ENCODE results near the gene TMEM30A. TPM values are rescaled to one million over a fixed set of nuclear protein-coding genes. Genes with fewer than 3 reads are reported as not detected.

Gene TMEM30A
- total and polyA plus RNA-seq, 4 donors: 33.3 to 71.0 (median 45.4) TPM

GRCh38 chr6:75246386-75246785, 38.2 kb downstream of the TMEM30A start (continued):
- TF ChIP-seq ZBTB33 (IDR thresholded peaks at IDR 0.05) (no peak), ATF3 (IDR thresholded peaks at IDR 0.05) (no peak), MAX (IDR thresholded peaks at IDR 0.05) (no peak), SP1 (IDR thresholded peaks at IDR 0.05) (no peak), TAF1 (conservative IDR thresholded peaks at IDR 0.05) (no peak)

- WGBS: 20% methylated on average over 15 of the region's 15 CpGs
- Histone ChIP-seq H3K9ac (ENCODE audit: low read depth in 1 of 2, low read length in 2 of 2) (peak overlapping the region; percentile 91 to 97), H3K9me3 (ENCODE audit: control insufficient read depth in 4 of 4, low read length in 3 of 4) (no peaks in the 10 kb centered on the region), H3K4me3 (ENCODE audit: low read depth in 1 of 3, low read length in 3 of 3) (peak overlapping the region; percentile 69 to 100 (median 100)), H3K4me1 (ENCODE audit: control insufficient read depth in 4 of 4, insufficient read depth in 4 of 4, low read length in 3 of 4) (peaks cover 0 to 13% (median 6%) of the 10 kb centered on the region in 4 donors), H3K36me3 (ENCODE audit: control insufficient read depth in 4 of 4, insufficient read depth in 3 of 4, low read depth in 1 of 4, low read length in 3 of 4) (peaks cover 4 to 13% (median 5%) of the 10 kb centered on the region in 4 donors), H3K27me3 (ENCODE audit: control insufficient read depth in 4 of 4, insufficient read depth in 4 of 4, low read length in 3 of 4) (no peaks in the 10 kb centered on the region), H3K27ac (ENCODE audit: low read depth in 1 of 2, low read length in 2 of 2) (peak overlapping the region; percentile 80 to 91)
- no peak for DNase-seq (ENCODE audit: low spot score)
- no peak for TF ChIP-seq FOXA2 (IDR thresholded peaks at IDR 0.05)
- TF ChIP-seq REST (IDR thresholded peaks at IDR 0.05): no peak
- peak; percentile 1 for TF ChIP-seq ZBTB33 (IDR thresholded peaks at IDR 0.05)
- TF ChIP-seq YY1 (IDR thresholded peaks at IDR 0.05): no peak
- no peak for TF ChIP-seq NR2F2 (IDR thresholded peaks at IDR 0.05)
- peak in 1 of 2 donors; percentile 2 for TF ChIP-seq JUND (IDR thresholded peaks at IDR 0.05)
- TF ChIP-seq SP1 (IDR thresholded peaks at IDR 0.05): no peak
- peak; percentile 27 for TF ChIP-seq TAF1 (conservative IDR thresholded peaks at IDR 0.05)
- TF ChIP-seq HNF4A (conservative IDR thresholded peaks at IDR 0.05): no peak
- TF ChIP-seq RAD21 (IDR thresholded peaks at IDR 0.05): no peak
- no peak for TF ChIP-seq HNF4G (IDR thresholded peaks at IDR 0.05)
Observed at GRCh38 chr6:75244063-75244584, 40.5 kb downstream of the TMEM30A start.

Data from liver (tissue), 9 donors.